ENCODE data around the gene CD40. TPM values are rescaled to one million over a fixed set of nuclear protein-coding genes. Genes with fewer than 3 reads are reported as not detected.

The CD40 gene
- total RNA-seq, 3 donors from 2014 or later = 7.6 to 29.2 (median 10.6) TPM

DNA sequence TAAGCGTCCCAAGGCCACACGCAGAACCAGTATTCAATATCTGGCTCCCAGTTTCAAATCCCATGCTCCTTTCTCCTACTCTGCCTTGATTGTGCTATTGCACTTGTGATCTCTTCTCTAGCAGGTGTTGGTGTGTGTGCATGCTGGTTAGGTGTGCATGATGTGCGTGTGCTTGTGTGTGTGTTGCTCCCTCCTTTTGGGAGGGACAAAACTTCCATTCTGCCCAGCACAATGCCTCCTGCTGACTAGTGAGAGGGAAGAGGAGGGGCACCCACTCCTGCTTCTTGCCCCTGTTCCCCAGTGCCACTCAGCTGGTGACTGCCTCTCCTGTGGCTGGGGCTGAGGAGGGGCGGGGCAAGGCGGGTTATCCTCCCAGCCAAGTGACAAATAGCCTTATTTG lies 19.7 kb downstream of the CD40 start:
- no peak for ATAC-seq
- H3K9me3 Mint-ChIP-seq = no peaks in the 10 kb centered on the region
- no peaks in the 10 kb centered on the region for H3K36me3 Mint-ChIP-seq (ENCODE audit: insufficient read depth)
- H3K4me3 Mint-ChIP-seq = no peak overlapping the region
- peaks cover 1% of the 10 kb centered on the region for H3K4me1 Mint-ChIP-seq (ENCODE audit: low read depth)
- no peak for DNase-seq
- peaks cover 50% of the 10 kb centered on the region for H3K27me3 Mint-ChIP-seq (ENCODE audit: low read depth)

- Mint-ChIP-seq H3K36me3 (ENCODE audit: insufficient read depth) (no peaks in the 10 kb centered on the region), H3K27me3 (ENCODE audit: low read depth) (peaks cover 50% of the 10 kb centered on the region), H3K4me3 (no peak overlapping the region), H3K4me1 (ENCODE audit: low read depth) (no peaks in the 10 kb centered on the region), H3K9me3 (no peaks in the 10 kb centered on the region)
- ATAC-seq = no peak
- DNase-seq = no peak
Measured at GRCh38 chr20:46139266-46139889, 21.3 kb downstream of the CD40 start.

DNA sequence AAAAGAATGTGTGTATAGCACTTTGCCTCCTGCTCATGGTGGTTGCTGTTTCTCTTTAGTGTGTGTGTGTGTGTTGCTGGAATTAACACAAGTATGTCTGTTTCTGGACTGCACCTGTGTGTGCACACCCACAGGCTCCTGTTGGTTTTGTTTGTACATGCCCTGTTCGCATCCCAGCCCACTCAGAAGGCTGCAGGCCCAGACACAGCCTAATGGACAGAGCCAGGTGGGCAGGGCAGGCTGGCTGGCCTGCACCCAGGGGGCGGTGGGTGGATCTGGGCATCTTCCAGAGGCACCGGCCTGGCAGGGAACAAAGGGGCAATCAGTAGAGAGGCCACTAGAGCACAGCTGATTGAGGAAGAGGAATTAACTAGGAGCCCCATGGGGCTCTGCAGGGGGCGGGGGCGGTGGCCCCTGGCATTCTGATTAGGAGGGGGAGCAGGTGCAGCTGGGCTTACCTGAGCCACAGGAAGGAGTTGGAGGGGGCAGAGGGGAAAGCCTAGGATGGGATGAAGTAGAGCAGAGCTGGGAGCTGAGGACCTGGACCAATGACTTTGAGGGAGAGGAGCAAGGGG lies 21.9 kb downstream of the CD40 start:
- Mint-ChIP-seq H3K9me3 (no peaks in the 10 kb centered on the region), H3K4me3 (no peak overlapping the region), H3K4me1 (ENCODE audit: low read depth) (no peaks in the 10 kb centered on the region), H3K27me3 (ENCODE audit: low read depth) (peaks cover 47% of the 10 kb centered on the region), H3K36me3 (ENCODE audit: insufficient read depth) (no peaks in the 10 kb centered on the region)
- ATAC-seq (no peak), DNase-seq (no peak)

DNA sequence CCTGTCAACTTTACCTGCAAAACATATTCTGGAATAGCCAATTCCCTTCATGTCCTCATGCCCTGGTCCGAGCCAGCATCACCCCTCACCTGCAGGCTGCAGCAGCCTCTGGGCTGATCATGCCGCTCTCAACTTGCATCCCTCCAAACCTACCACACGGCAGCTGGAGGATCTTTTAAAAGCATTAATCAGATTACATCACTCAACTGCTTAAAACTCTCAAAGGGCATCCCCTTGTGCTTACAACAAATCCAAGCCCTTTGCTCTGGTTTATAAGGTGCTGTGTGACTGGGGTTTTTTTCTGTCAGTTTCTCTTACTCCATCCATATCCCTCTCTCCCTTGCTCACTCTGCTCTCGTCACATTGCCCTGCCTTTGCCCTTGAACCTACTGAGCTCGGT lies 24.0 kb downstream of the CD40 start:
- H3K36me3 Mint-ChIP-seq (ENCODE audit: insufficient read depth) = no peaks in the 10 kb centered on the region
- no peak for ATAC-seq
- H3K9me3 Mint-ChIP-seq = no peaks in the 10 kb centered on the region
- H3K4me3 Mint-ChIP-seq = no peak overlapping the region
- H3K4me1 Mint-ChIP-seq (ENCODE audit: low read depth) = no peaks in the 10 kb centered on the region
- H3K27me3 Mint-ChIP-seq (ENCODE audit: low read depth) = peaks cover 36% of the 10 kb centered on the region
- no peak for DNase-seq

DNA sequence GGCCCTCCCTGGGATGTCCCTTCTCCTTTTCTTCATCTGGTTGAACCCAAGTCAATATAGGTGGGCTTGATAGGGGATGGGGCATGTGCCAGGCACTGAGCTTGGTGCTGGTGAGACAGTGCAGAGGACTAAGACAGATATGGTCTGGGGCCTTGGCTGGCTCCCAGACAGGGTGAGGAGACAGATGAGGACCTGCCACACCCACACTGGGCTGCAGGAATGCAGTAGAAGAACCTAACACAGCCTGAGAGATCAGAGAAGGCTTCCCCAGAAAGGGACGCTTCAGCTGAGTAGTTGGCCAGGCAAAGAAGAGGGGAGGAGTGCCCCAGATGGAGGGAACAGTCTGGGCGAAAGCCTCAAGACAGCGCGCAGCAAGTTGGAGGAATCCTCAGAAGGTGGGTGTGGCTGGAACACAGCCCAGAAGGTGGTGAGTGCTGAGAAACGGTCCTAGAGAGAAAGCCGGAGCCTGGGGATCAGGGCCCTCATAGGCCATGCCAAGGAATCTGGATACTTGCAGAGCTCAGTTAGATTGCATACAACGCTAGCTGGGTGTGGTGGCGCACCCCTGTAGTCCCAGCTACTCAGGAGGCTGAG lies 26.4 kb downstream of the CD40 start:
- Mint-ChIP-seq H3K36me3 (ENCODE audit: insufficient read depth) (no peaks in the 10 kb centered on the region), H3K4me1 (ENCODE audit: low read depth) (no peaks in the 10 kb centered on the region), H3K9me3 (no peaks in the 10 kb centered on the region), H3K4me3 (no peak overlapping the region), H3K27me3 (ENCODE audit: low read depth) (peaks cover 29% of the 10 kb centered on the region)
- no peak for DNase-seq
- ATAC-seq = no peak

DNA sequence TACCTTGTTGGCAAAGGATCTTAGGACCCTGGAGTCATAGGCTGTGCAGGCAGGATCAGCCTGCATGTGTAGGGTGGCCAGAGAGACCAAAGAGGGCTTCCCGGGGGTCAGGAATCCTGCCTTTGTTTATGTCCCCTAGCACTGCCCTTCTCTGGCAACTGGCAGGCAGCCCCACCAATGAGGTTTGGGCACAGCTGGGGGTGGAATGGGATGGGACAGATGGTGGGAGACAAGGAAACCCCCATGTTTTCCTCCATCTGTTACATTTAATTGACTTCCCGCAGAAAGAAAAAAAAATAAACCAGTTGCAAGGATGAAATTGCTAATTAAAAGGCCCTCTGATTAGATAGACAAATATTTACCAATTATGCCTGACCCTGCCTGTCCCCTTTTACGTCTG lies 27.6 kb downstream of the CD40 start:
- DNase-seq (no peak), ATAC-seq (no peak)
- Mint-ChIP-seq H3K27me3 (ENCODE audit: low read depth) (peaks cover 25% of the 10 kb centered on the region), H3K4me3 (no peak overlapping the region), H3K9me3 (no peaks in the 10 kb centered on the region), H3K36me3 (ENCODE audit: insufficient read depth) (no peaks in the 10 kb centered on the region), H3K4me1 (ENCODE audit: low read depth) (no peaks in the 10 kb centered on the region)

DNA sequence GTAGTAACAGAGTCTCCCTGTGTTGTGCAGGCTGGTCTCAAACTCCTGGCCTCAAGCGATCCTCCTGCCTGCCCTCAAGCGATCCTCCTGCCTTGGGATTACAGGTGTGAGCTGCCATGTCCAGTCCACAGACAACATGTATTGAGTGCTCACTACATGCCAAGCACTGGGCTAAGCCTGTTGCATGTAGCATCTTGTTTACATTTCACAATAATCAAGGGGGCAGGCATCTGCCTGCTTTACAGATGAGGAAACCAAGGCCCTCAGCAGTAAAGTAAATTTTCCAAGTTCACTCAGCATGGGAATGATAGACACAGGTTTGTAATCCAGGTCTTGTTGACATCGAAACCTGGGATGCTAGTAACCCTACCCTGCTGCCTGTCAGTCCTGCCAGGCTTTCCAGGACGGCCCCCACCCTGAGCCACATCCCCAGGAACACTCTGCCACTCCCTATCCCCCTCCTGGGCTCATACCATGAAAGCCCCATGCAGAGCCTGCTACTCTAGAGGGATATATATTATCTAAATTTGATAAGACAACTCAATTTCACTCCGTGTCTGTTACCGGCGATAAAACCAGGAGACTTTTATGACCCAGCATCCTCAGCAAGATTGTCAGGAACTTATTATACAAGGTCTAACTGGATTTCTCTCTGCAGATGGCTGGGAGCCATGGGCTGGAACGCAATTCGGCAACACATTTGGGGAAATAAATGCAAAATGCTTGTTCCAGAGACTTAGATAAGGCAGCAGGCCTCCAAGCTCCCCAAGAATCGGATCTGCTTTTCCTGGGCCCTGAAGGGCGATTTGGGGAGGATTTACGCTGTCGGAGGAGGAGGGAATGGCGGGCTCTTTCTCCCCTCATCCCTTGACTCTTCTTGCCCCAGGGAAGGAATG lies 30.4 kb downstream of the CD40 start:
- Mint-ChIP-seq H3K4me1 (ENCODE audit: low read depth) (no peaks in the 10 kb centered on the region), H3K36me3 (ENCODE audit: insufficient read depth) (no peaks in the 10 kb centered on the region), H3K4me3 (no peak overlapping the region), H3K27me3 (ENCODE audit: low read depth) (peaks cover 9% of the 10 kb centered on the region), H3K9me3 (no peaks in the 10 kb centered on the region)
- ATAC-seq (no peak), DNase-seq (no peak)

GRCh38 chr20:46150943-46151342 lies 32.8 kb downstream of the CD40 start:
- Mint-ChIP-seq H3K4me3 (no peak overlapping the region), H3K9me3 (no peaks in the 10 kb centered on the region), H3K27me3 (ENCODE audit: low read depth) (peaks cover 9% of the 10 kb centered on the region), H3K36me3 (ENCODE audit: insufficient read depth) (no peaks in the 10 kb centered on the region), H3K4me1 (ENCODE audit: low read depth) (no peaks in the 10 kb centered on the region)
- ATAC-seq = no peak
- no peak for DNase-seq

GRCh38 chr20:46151936-46152335 lies 33.8 kb downstream of the CD40 start:
- no peak for ATAC-seq
- DNase-seq = no peak
- Mint-ChIP-seq H3K4me1 (ENCODE audit: low read depth) (no peaks in the 10 kb centered on the region), H3K36me3 (ENCODE audit: insufficient read depth) (no peaks in the 10 kb centered on the region), H3K9me3 (no peaks in the 10 kb centered on the region), H3K4me3 (no peak overlapping the region), H3K27me3 (ENCODE audit: low read depth) (peaks cover 12% of the 10 kb centered on the region)

DNA sequence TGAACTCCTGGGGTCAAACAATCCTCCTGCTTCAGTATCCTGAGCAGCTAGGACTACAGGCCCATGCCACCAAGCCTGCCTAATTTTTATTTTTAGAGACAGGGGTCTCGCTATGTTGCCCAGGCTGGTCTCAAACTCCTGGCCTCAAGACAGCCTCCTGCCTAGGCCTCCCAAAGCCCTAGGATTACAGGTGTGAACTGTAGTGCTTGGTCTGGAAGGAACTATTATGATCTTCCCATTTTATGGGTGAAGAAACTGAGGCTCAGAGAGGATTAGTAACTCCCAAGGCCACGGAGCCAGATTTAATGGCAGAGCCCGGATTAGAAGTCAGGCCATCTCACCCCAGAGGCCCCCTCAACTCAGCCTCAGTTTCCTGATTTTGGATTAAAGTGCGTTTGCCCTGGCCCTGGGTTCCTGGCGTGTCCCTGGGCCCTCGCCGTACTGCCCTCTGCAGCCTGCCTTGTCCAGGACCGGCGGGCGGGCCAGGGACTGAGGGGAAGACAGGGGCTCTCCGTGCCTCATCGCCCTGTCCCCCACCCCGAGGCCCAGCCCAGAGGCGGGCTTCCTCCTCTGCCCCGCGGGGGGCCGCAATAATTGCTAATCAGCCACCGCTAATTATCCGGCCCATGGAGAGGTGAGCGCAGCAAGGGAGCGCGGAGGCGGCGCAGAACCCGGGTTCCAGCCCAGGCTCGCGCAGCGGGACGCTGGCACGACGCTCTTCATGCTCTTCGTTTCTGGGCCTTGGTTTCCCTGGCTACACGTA lies 34.9 kb downstream of the CD40 start:
- Mint-ChIP-seq H3K4me1 (ENCODE audit: low read depth) (no peaks in the 10 kb centered on the region), H3K27me3 (ENCODE audit: low read depth) (peaks cover 21% of the 10 kb centered on the region), H3K36me3 (ENCODE audit: insufficient read depth) (no peaks in the 10 kb centered on the region), H3K9me3 (no peaks in the 10 kb centered on the region), H3K4me3 (no peak overlapping the region)
- no peak for DNase-seq
- no peak for ATAC-seq

GRCh38 chr20:46154305-46154704 lies 36.2 kb downstream of the CD40 start:
- no peaks in the 10 kb centered on the region for H3K36me3 Mint-ChIP-seq (ENCODE audit: insufficient read depth)
- H3K9me3 Mint-ChIP-seq = no peaks in the 10 kb centered on the region
- no peak overlapping the region for H3K4me3 Mint-ChIP-seq
- no peak for ATAC-seq
- H3K27me3 Mint-ChIP-seq (ENCODE audit: low read depth) = peaks cover 25% of the 10 kb centered on the region
- no peaks in the 10 kb centered on the region for H3K4me1 Mint-ChIP-seq (ENCODE audit: low read depth)
- DNase-seq = no peak

DNA sequence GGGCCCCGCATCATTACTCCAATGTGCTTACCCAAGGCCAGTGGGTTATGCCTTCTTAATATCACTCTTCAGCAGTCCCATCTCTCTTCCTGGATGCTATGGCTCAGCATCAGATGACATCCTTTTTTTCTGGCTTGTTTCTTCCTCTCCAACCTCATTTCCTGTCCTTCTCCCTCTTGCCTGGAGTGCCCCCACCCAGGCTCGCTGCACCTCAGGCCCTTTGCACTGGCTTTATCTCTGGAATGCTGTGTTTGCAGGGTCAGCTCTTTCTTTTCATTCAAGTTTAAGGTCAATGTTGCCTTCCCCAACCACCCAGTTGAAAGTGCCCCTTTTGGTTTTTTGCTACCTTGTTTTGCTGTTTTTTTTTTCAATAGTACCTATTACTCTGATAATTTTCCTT lies 36.7 kb downstream of the CD40 start:
- H3K27me3 Mint-ChIP-seq (ENCODE audit: low read depth) = peaks cover 27% of the 10 kb centered on the region
- H3K9me3 Mint-ChIP-seq = no peaks in the 10 kb centered on the region
- H3K36me3 Mint-ChIP-seq (ENCODE audit: insufficient read depth) = no peaks in the 10 kb centered on the region
- H3K4me3 Mint-ChIP-seq = no peak overlapping the region
- DNase-seq (no peak), ATAC-seq (no peak)
- no peaks in the 10 kb centered on the region for H3K4me1 Mint-ChIP-seq (ENCODE audit: low read depth)

GRCh38 chr20:46156065-46156464 lies 38.0 kb downstream of the CD40 start:
- Mint-ChIP-seq H3K9me3 (no peaks in the 10 kb centered on the region), H3K27me3 (ENCODE audit: low read depth) (peaks cover 29% of the 10 kb centered on the region), H3K4me3 (no peak overlapping the region), H3K4me1 (ENCODE audit: low read depth) (no peaks in the 10 kb centered on the region), H3K36me3 (ENCODE audit: insufficient read depth) (no peaks in the 10 kb centered on the region)
- ATAC-seq = no peak
- no peak for DNase-seq

DNA sequence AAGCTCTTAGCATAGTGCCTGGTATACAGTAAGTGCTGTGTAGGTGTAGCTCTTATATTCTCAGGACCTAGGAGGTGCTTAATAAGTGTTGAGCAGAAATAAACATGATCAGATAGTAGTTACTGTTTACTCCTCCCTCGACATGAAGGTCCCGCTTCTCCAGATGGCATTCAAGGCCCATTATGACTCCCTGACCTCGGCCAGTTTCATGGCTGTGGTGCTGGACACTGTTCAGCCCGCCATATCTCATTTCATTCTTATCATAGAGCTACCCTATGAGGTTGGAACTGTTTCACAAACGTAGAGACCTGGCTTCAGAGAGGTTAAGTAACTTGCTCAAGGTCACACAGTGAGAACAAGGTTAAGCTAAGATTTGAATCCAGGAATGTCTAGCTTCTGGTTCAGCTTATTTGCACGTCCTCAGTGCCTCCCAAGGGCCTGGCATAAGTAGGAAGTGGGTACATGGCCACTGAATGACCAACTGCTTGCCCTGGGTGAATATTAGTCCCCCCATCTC lies 39.0 kb downstream of the CD40 start:
- DNase-seq (no peak), ATAC-seq (no peak)
- H3K4me1 Mint-ChIP-seq (ENCODE audit: low read depth) = no peaks in the 10 kb centered on the region
- H3K4me3 Mint-ChIP-seq = no peak overlapping the region
- no peaks in the 10 kb centered on the region for H3K36me3 Mint-ChIP-seq (ENCODE audit: insufficient read depth)
- H3K9me3 Mint-ChIP-seq = no peaks in the 10 kb centered on the region
- H3K27me3 Mint-ChIP-seq (ENCODE audit: low read depth) = peaks cover 32% of the 10 kb centered on the region

Measured in activated T-cell treated with anti-CD3 and anti-CD28 coated beads, Interleukin-2, amount 50 U/mL, for 4 hours (primary cell).